ENCODE results near the gene EXOC1L. TPM values are rescaled to one million over a fixed set of nuclear protein-coding genes. Genes with fewer than 3 reads are reported as not detected.

The EXOC1L gene
- total and polyA plus RNA-seq, 2 donors from 2014 or later, result not detected

- H3K4me3 ChIP-seq (ENCODE audit: low read length in 3 of 3), result no peak overlapping the region
- TF ChIP-seq CTCF (IDR thresholded peaks at IDR 0.05; ENCODE audit: borderline replicate concordance, extremely low read depth, insufficient read depth), result no peak
- no peak overlapping the region for H3K27ac ChIP-seq (ENCODE audit: low read depth in 2 of 2, low read length in 2 of 2)
- no peaks in the 10 kb centered on the region for H3K9me3 ChIP-seq (ENCODE audit: control insufficient read depth in 2 of 3, insufficient read depth in 1 of 3, low read length in 3 of 3)
- no peak overlapping the region for H3K9ac ChIP-seq (ENCODE audit: low read length in 3 of 3)
- DNase-seq (no peak), FAIRE-seq (peak; percentile 13)
- peaks cover 4 to 14% (median 14%) of the 10 kb centered on the region in 3 donors for H3K36me3 ChIP-seq (ENCODE audit: control insufficient read depth in 2 of 3, insufficient read depth in 3 of 3, low read length in 3 of 3)
- H3K4me1 ChIP-seq (ENCODE audit: control insufficient read depth in 2 of 3, insufficient read depth in 2 of 3, low read depth in 1 of 3, low read length in 3 of 3), result no peaks in the 10 kb centered on the region
- intact Hi-C loops (cut with DNase I), result no loop called here
- no peaks in the 10 kb centered on the region for H3K27me3 ChIP-seq (ENCODE audit: control insufficient read depth, insufficient read depth, low read length)
Observed at GRCh38 chr4:55864577-55865223, 45.1 kb downstream of the EXOC1L start.

DNA sequence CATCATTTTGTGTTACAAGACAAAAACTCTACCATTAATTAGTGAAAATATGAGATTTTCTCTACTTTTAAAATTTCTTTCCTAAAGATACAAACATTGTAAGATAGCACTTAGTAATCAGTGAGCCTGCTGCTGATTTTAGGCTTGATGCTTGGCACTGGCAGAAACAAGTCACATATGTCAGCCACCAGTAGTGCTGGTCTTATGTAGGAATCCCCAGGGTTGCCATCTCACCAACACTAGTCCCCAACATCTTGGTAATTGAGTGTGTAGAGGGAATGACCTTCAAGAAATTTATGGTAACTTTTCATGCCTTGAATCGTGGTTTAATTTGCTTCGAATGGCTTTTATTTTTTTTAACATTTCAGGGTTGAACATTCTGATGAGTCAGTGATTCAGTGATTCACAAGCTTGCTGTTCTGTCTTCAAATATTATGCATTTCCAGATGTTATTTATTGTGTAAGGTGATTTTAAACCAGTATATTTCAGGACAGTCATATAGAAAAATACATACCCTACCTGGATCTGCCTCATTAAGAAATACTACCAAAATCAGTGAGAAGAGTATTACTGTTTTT is 45.7 kb downstream of the EXOC1L start:
- no peak for DNase-seq
- Histone ChIP-seq H3K36me3 (ENCODE audit: control insufficient read depth in 2 of 3, insufficient read depth in 3 of 3, low read length in 3 of 3) (peaks cover 4 to 18% (median 15%) of the 10 kb centered on the region in 3 donors), H3K27me3 (ENCODE audit: control insufficient read depth, insufficient read depth, low read length) (no peaks in the 10 kb centered on the region), H3K4me3 (ENCODE audit: low read length in 3 of 3) (no peak overlapping the region), H3K27ac (ENCODE audit: low read depth in 2 of 2, low read length in 2 of 2) (peak overlapping the region in 1 of 2 donors; percentile 3), H3K9ac (ENCODE audit: low read length in 3 of 3) (no peak overlapping the region), H3K4me1 (ENCODE audit: control insufficient read depth in 2 of 3, insufficient read depth in 2 of 3, low read depth in 1 of 3, low read length in 3 of 3) (no peaks in the 10 kb centered on the region), H3K9me3 (ENCODE audit: control insufficient read depth in 2 of 3, insufficient read depth in 1 of 3, low read length in 3 of 3) (no peaks in the 10 kb centered on the region)
- no peak for FAIRE-seq
- TF ChIP-seq CTCF (IDR thresholded peaks at IDR 0.05; ENCODE audit: borderline replicate concordance, extremely low read depth, insufficient read depth), result no peak
- intact Hi-C loops (cut with DNase I), result no loop called here

GRCh38 chr4:55866290-55866907 is 46.8 kb downstream of the EXOC1L start:
- intact Hi-C loops (cut with DNase I), result no loop called here
- peak overlapping the region in 1 of 2 donors; percentile 3 for H3K27ac ChIP-seq (ENCODE audit: low read depth in 2 of 2, low read length in 2 of 2)
- TF ChIP-seq CTCF (IDR thresholded peaks at IDR 0.05; ENCODE audit: borderline replicate concordance, extremely low read depth, insufficient read depth), result no peak
- H3K27me3 ChIP-seq (ENCODE audit: control insufficient read depth, insufficient read depth, low read length), result no peaks in the 10 kb centered on the region
- H3K9ac ChIP-seq (ENCODE audit: low read length in 3 of 3), result no peak overlapping the region
- DNase-seq (peak in 1 of 5 donors; percentile 18), FAIRE-seq (peak; percentile 69)
- no peaks in the 10 kb centered on the region for H3K4me1 ChIP-seq (ENCODE audit: control insufficient read depth in 2 of 3, insufficient read depth in 2 of 3, low read depth in 1 of 3, low read length in 3 of 3)
- no peak overlapping the region for H3K4me3 ChIP-seq (ENCODE audit: low read length in 3 of 3)
- no peaks in the 10 kb centered on the region for H3K9me3 ChIP-seq (ENCODE audit: control insufficient read depth in 2 of 3, insufficient read depth in 1 of 3, low read length in 3 of 3)
- peaks cover 9 to 26% (median 23%) of the 10 kb centered on the region in 3 donors for H3K36me3 ChIP-seq (ENCODE audit: control insufficient read depth in 2 of 3, insufficient read depth in 3 of 3, low read length in 3 of 3)
